ENCODE results near the gene CRYZL1.

CRYZL1 gene

GRCh38 chr21:33544451-33545195, 96.9 kb downstream of the CRYZL1 start:
- Histone ChIP-seq H3K9me3 (ENCODE audit: control insufficient read depth in 1 of 2, low read length in 2 of 2) (no peaks in the 10 kb centered on the region), H3K4me3 (ENCODE audit: low read depth in 1 of 2, low read length in 2 of 2) (peak overlapping the region; percentile 80 to 97), H3K27me3 (ENCODE audit: low read depth, low read length) (no peaks in the 10 kb centered on the region), H3K27ac (ENCODE audit: low read length) (no peak overlapping the region), H3K4me1 (ENCODE audit: control insufficient read depth in 1 of 2, insufficient read depth in 2 of 2, low read length in 2 of 2) (peaks cover 7 to 36% of the 10 kb centered on the region in 2 donors), H3K36me3 (ENCODE audit: control insufficient read depth in 1 of 2, insufficient read depth in 2 of 2, low read length in 2 of 2) (peaks cover 10 to 24% of the 10 kb centered on the region in 2 donors)

GRCh38 chr21:33543505-33544129, 97.9 kb downstream of the CRYZL1 start:
- H3K27me3 ChIP-seq (ENCODE audit: low read depth, low read length) = no peaks in the 10 kb centered on the region
- H3K4me1 ChIP-seq (ENCODE audit: control insufficient read depth in 1 of 2, insufficient read depth in 2 of 2, low read length in 2 of 2) = peaks cover 7 to 36% of the 10 kb centered on the region in 2 donors
- peaks cover 7 to 19% of the 10 kb centered on the region in 2 donors for H3K36me3 ChIP-seq (ENCODE audit: control insufficient read depth in 1 of 2, insufficient read depth in 2 of 2, low read length in 2 of 2)

GRCh38 chr21:33542640-33543504, 98.7 kb downstream of the CRYZL1 start, which contains the start of gene SON:
SON (plus strand) TSS chr21:33543038; CDS start chr21:33543093, 55 bp downstream.
- Histone ChIP-seq H3K27ac (ENCODE audit: low read length) (peak within 1 kb of the TSS; percentile 100), H3K9me3 (ENCODE audit: control insufficient read depth in 1 of 2, low read length in 2 of 2) (no peaks in the 10 kb centered on the region), H3K36me3 (ENCODE audit: control insufficient read depth in 1 of 2, insufficient read depth in 2 of 2, low read length in 2 of 2) (peaks cover 4 to 24% of the 10 kb centered on the region in 2 donors), H3K4me1 (ENCODE audit: control insufficient read depth in 1 of 2, insufficient read depth in 2 of 2, low read length in 2 of 2) (peaks cover 7 to 28% of the 10 kb centered on the region in 2 donors), H3K27me3 (ENCODE audit: low read depth, low read length) (no peaks in the 10 kb centered on the region), H3K4me3 (ENCODE audit: low read depth in 1 of 2, low read length in 2 of 2) (peak within 1 kb of the TSS; percentile 80 to 97)

More at GRCh38 chr21:33543505-33544129, 97.9 kb downstream of the CRYZL1 start:
- peak overlapping the region; percentile 100 for H3K27ac ChIP-seq (ENCODE audit: low read length)
- H3K9me3 ChIP-seq (ENCODE audit: control insufficient read depth in 1 of 2, low read length in 2 of 2) = no peaks in the 10 kb centered on the region
- peak overlapping the region; percentile 80 to 97 for H3K4me3 ChIP-seq (ENCODE audit: low read depth in 1 of 2, low read length in 2 of 2)

GRCh38 chr21:33541756-33542639, 99.5 kb downstream of the CRYZL1 start, which contains the start of gene GART:
GART (minus strand) TSS chr21:33542117; CDS start chr21:33539315, 2,802 bp downstream.
- Histone ChIP-seq H3K4me3 (ENCODE audit: low read depth in 1 of 2, low read length in 2 of 2) (peak within 1 kb of the TSS; percentile 80 to 97), H3K4me1 (ENCODE audit: control insufficient read depth in 1 of 2, insufficient read depth in 2 of 2, low read length in 2 of 2) (peaks cover 7 to 27% of the 10 kb centered on the region in 2 donors), H3K36me3 (ENCODE audit: control insufficient read depth in 1 of 2, insufficient read depth in 2 of 2, low read length in 2 of 2) (peaks cover 8 to 28% of the 10 kb centered on the region in 2 donors), H3K27ac (ENCODE audit: low read length) (peak within 1 kb of the TSS; percentile 100), H3K9me3 (ENCODE audit: control insufficient read depth in 1 of 2, low read length in 2 of 2) (no peaks in the 10 kb centered on the region), H3K27me3 (ENCODE audit: low read depth, low read length) (no peaks in the 10 kb centered on the region)

- peak overlapping the region; percentile 80 to 97 for H3K4me3 ChIP-seq (ENCODE audit: low read depth in 1 of 2, low read length in 2 of 2)
- peaks cover 13 to 33% of the 10 kb centered on the region in 2 donors for H3K36me3 ChIP-seq (ENCODE audit: control insufficient read depth in 1 of 2, insufficient read depth in 2 of 2, low read length in 2 of 2)
- H3K4me1 ChIP-seq (ENCODE audit: control insufficient read depth in 1 of 2, insufficient read depth in 2 of 2, low read length in 2 of 2) = peaks cover 7 to 27% of the 10 kb centered on the region in 2 donors
- H3K9me3 ChIP-seq (ENCODE audit: control insufficient read depth in 1 of 2, low read length in 2 of 2) = no peaks in the 10 kb centered on the region
- peak overlapping the region; percentile 100 for H3K27ac ChIP-seq (ENCODE audit: low read length)
- no peaks in the 10 kb centered on the region for H3K27me3 ChIP-seq (ENCODE audit: low read depth, low read length)
Measured at GRCh38 chr21:33541105-33541711, 100.3 kb downstream of the CRYZL1 start.

GRCh38 chr21:33540711-33541104, 100.8 kb downstream of the CRYZL1 start:
- Histone ChIP-seq H3K4me3 (ENCODE audit: low read depth in 1 of 2, low read length in 2 of 2) (peak overlapping the region in 1 of 2 donors; percentile 80), H3K4me1 (ENCODE audit: control insufficient read depth in 1 of 2, insufficient read depth in 2 of 2, low read length in 2 of 2) (peaks cover 6 to 22% of the 10 kb centered on the region in 2 donors), H3K27ac (ENCODE audit: low read length) (no peak overlapping the region), H3K36me3 (ENCODE audit: control insufficient read depth in 1 of 2, insufficient read depth in 2 of 2, low read length in 2 of 2) (peaks cover 16 to 35% of the 10 kb centered on the region in 2 donors), H3K9me3 (ENCODE audit: control insufficient read depth in 1 of 2, low read length in 2 of 2) (no peaks in the 10 kb centered on the region), H3K27me3 (ENCODE audit: low read depth, low read length) (no peaks in the 10 kb centered on the region)

GRCh38 chr21:33539616-33540015, 101.9 kb downstream of the CRYZL1 start:
- Histone ChIP-seq H3K9me3 (ENCODE audit: control insufficient read depth in 1 of 2, low read length in 2 of 2) (no peaks in the 10 kb centered on the region), H3K4me1 (ENCODE audit: control insufficient read depth in 1 of 2, insufficient read depth in 2 of 2, low read length in 2 of 2) (peaks cover 0 to 11% of the 10 kb centered on the region in 2 donors), H3K27ac (ENCODE audit: low read length) (no peak overlapping the region), H3K27me3 (ENCODE audit: low read depth, low read length) (no peaks in the 10 kb centered on the region), H3K4me3 (ENCODE audit: low read depth in 1 of 2, low read length in 2 of 2) (no peak overlapping the region), H3K36me3 (ENCODE audit: control insufficient read depth in 1 of 2, insufficient read depth in 2 of 2, low read length in 2 of 2) (peaks cover 23 to 40% of the 10 kb centered on the region in 2 donors)

All from muscle layer of duodenum (tissue), 2 donors.